Measurements from ENCODE around the gene BRS3.
"Not testable (repeated sequence)": the region's sequence is repeated elsewhere in the genome, so short reads cannot be mapped to it uniquely, and the experiment has no call there.

The BRS3 gene

GRCh38 chrX:136487647-136488046 lies at the start of gene BRS3:
TSS of gene BRS3 (plus strand) at chrX:136487947. CDS start at chrX:136488115, 168 bp downstream.
- DNase-seq (ENCODE audit: low read depth), result no peak

GRCh38 chrX:136438192-136438591 lies 49.6 kb upstream of the BRS3 start:
- DNase-seq (ENCODE audit: low read depth), result no peak

GRCh38 chrX:136445674-136446073 lies 42.1 kb upstream of the BRS3 start:
- DNase-seq (ENCODE audit: low read depth), result not testable (repeated sequence)

GRCh38 chrX:136446208-136446607 lies 41.5 kb upstream of the BRS3 start:
- DNase-seq (ENCODE audit: low read depth), result no peak

- DNase-seq (ENCODE audit: low read depth), result no peak
These were observed 40.4 kb upstream of the BRS3 start for GRCh38 chrX:136447308-136447707.

- no peak for DNase-seq (ENCODE audit: low read depth)
These were observed 39.8 kb upstream of the BRS3 start for GRCh38 chrX:136447968-136448367.

GRCh38 chrX:136450050-136450830 lies 37.5 kb upstream of the BRS3 start:
- DNase-seq (ENCODE audit: low read depth), result no peak

- no peak for DNase-seq (ENCODE audit: low read depth)
These were observed 35.1 kb upstream of the BRS3 start for GRCh38 chrX:136452614-136453013.

GRCh38 chrX:136453114-136453513 lies 34.6 kb upstream of the BRS3 start:
- no peak for DNase-seq (ENCODE audit: low read depth)

- no peak for DNase-seq (ENCODE audit: low read depth)
These were observed 34.0 kb upstream of the BRS3 start for GRCh38 chrX:136453771-136454170.

GRCh38 chrX:136456133-136456532 lies 31.6 kb upstream of the BRS3 start:
- no peak for DNase-seq (ENCODE audit: low read depth)

GRCh38 chrX:136457303-136457917 lies 30.3 kb upstream of the BRS3 start:
- DNase-seq (ENCODE audit: low read depth), result no peak

GRCh38 chrX:136464589-136464988 lies 23.2 kb upstream of the BRS3 start:
- no peak for DNase-seq (ENCODE audit: low read depth)

- DNase-seq (ENCODE audit: low read depth), result no peak
These were observed 20.4 kb upstream of the BRS3 start for GRCh38 chrX:136467303-136467702.

- no peak for DNase-seq (ENCODE audit: low read depth)
These were observed 19.2 kb upstream of the BRS3 start for GRCh38 chrX:136468391-136469103.

- DNase-seq (ENCODE audit: low read depth), result no peak
These were observed 14.1 kb upstream of the BRS3 start for GRCh38 chrX:136473663-136474062.

- no peak for DNase-seq (ENCODE audit: low read depth)
These were observed 12.5 kb upstream of the BRS3 start for GRCh38 chrX:136475236-136475635.

GRCh38 chrX:136476501-136476900 lies 11.2 kb upstream of the BRS3 start:
- no peak for DNase-seq (ENCODE audit: low read depth)

- DNase-seq (ENCODE audit: low read depth), result no peak
These were observed 10.7 kb upstream of the BRS3 start for GRCh38 chrX:136477026-136477425.

- DNase-seq (ENCODE audit: low read depth), result no peak
These were observed 7.4 kb upstream of the BRS3 start for GRCh38 chrX:136480383-136480782.

GRCh38 chrX:136488706-136489105 lies 959 bp downstream of the BRS3 start:
- no peak for DNase-seq (ENCODE audit: low read depth)

- peak; percentile 13 for DNase-seq (ENCODE audit: low read depth)
These were observed 4.1 kb downstream of the BRS3 start for GRCh38 chrX:136491832-136492231.

GRCh38 chrX:136493011-136493410 lies 5.3 kb downstream of the BRS3 start:
- no peak for DNase-seq (ENCODE audit: low read depth)

All from ELR (cell line).